Measurements from ENCODE around the gene RABL6.

Gene RABL6

DNA sequence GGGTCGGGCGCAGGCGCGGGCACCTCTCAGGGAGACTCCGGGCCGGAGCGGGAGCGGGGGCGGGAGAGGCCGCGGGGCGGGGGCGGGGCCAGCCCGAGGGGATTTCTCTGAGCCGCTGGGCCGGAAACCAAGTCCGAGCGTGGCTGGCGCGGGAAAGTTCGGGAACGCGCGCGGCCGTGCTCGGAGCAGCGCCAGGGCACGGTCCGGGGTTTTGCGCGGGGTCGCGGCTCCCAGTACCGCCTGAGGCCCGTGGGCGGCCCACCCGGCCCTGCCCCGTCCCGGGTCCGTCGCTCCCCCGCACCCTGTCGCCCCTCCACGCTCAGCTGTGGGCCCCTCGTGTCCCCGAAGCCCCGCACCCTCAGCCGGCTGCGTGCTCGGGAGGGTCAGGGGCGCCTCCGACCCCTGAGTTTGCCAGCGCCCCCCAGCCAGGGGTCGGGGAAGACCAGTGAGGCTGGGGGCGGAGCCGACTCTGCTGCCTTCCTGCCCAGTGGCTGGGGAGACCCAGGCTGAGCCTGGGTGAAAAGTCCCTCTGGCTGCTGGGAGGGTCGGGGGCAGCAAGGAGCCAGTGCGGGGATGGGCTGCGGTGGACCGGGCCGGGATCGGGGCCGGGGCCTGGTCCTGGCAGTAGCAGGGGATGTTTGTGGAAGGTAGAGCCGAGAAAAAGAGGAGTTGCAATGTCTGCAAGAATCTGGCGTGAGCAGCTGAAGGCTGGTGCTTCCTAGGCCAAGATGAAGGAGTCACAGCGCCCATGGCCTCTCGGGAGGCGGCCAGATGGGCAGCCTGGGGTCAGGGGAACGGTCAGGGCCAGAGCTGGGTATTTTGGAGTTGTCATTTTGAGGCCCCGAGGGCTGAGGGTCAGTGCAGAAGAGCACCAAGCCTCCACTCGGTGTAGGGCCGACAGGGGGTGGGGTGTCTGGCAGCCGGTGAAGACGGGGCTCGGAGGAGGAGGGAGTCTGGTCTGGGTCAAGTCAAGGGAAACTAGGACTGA, 79.2 kb downstream of the RABL6 start:
- no peak for DNase-seq

DNA sequence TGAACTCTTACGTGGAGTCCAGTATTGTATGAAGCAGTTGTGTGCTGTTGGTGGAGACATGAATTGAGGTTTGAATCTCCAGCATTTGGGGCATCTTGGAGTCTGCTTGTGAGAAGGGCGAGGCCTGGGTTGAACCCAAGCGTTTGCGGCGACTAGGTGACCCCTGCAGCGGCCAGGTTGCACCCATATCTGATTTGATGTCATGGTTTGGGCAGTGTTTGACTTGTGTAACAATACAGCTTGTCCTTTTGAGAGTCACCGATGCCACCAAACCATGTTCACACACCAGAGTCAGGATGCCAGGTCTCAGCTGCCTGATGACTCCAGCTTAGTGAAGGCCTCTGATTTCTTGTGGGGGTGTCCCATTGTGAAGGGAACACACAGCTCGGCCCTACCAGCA, 80.7 kb downstream of the RABL6 start:
- DNase-seq, result no peak

DNA sequence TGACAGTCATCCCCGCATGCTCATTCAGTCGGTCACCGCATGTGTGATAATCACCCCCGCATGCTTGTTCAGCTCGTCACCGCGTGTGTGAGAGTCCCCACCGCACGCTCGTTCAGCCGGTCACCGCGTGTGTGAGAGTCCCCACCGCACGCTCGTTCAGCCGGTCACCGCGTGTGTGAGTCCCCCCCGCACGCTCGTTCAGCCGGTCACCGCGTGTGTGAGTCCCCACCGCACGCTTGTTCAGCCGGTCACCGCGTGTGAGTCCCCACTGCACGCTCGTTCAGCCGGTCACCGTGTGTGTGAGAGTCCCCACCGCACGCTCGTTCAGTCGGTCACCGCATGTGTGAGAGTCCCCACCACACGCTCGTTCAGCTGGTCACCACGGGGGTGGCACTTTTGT, 82.1 kb downstream of the RABL6 start:
- no peak for DNase-seq

DNA sequence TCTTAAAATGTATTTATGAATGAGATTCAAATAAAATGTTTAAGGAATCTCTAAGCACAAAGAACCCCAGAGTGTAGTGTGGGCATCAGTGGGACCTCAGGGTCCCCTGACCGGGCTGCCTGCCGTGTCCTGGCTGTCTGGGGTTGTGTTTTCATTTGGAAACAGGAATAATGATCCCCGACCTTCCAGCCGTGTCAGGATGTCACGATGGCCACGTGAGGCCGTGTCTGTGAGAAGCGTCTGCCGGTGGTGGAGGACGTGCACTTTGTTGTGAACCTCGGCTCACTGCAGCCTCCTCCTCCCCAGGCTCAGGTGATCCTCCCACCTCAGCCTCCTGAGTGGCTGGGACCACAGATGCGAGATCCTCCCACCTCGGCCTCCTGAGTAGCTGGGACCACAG, 82.9 kb downstream of the RABL6 start:
- no peak for DNase-seq

Measured in NCI-H748 treated with DMSO at 0.1 percent for 48 hours (cell line).